Tibial artery (tissue), 4 donors: ENCODE measurements around the gene DLG5.

Experiments
- DNase-seq, 2 donors: peaks; one replicate each; pipeline ENCODE4 v3.0.0-alpha.2; 2019
- H3K27ac ChIP-seq, 2 donors: fragments of 200-600 bp; sonication (generic) in 1 of 2; 1 replicate in 1 of 2; 2 replicates in 1 of 2; pipeline ENCODE4 v1.5.1; 2018 to 2019; ENCODE audit warnings: mild to moderate bottlenecking in 1 of 2
- H3K27me3 ChIP-seq, 2 donors: fragments of 200-600 bp; sonication (generic) in 1 of 2; one replicate each; pipeline versions ENCODE4 v1.5.1 to v1.6.0; 2016 to 2019
- H3K36me3 ChIP-seq, 3 donors: fragments of 200-600 bp; sonication (generic) in 2 of 3; one replicate each; pipeline ENCODE4 v1.5.1; 2016 to 2019; ENCODE audit warnings: mild to moderate bottlenecking in 2 of 3
- H3K4me1 ChIP-seq, 4 donors: fragments of 200-600 bp; sonication (generic) in 2 of 4; 1 replicate in 3 of 4; 2 replicates in 1 of 4; pipeline ENCODE4 v1.5.1; 2016 to 2019
- H3K4me3 ChIP-seq, 2 donors: fragments of 200-600 bp; sonication (generic) in 1 of 2; 1 replicate in 1 of 2; 2 replicates in 1 of 2; pipeline ENCODE4 v1.5.1; 2018 to 2019; ENCODE audit warnings: mild to moderate bottlenecking in 2 of 2
- H3K9me3 ChIP-seq, 3 donors: fragments of 200-600 bp; sonication (generic) in 1 of 3; one replicate each; pipeline ENCODE4 v1.5.1; 2016 to 2019
- CTCF ChIP-seq, 2 experiments: fragments of 200-600 bp in 1 of 2; fragments of 450-650 bp in 1 of 2; IDR thresholded peaks; one replicate each; pipeline ENCODE4 v1.5.1; 2017 to 2019; ENCODE audit warnings: antibody characterized with exemption in 2 of 2, mild to moderate bottlenecking in 1 of 2, moderate library complexity in 1 of 2
- intact Hi-C: fragments of 100-400 bp; cut with DNase I; formaldehyde crosslinking; loops from one replicate; pipeline ENCODE4 v1.15.0; 2023; ENCODE audit warnings: low total_unique reads

Gene DLG5

GRCh38 chr10:77872151-77872946, 54.2 kb downstream of the DLG5 start:
- Histone ChIP-seq H3K4me3 (no peak overlapping the region), H3K9me3 (no peaks in the 10 kb centered on the region), H3K27me3 (no peaks in the 10 kb centered on the region), H3K4me1 (peaks cover 0 to 65% (median 15%) of the 10 kb centered on the region in 4 donors), H3K27ac (no peak overlapping the region), H3K36me3 (peaks cover 4 to 20% (median 7%) of the 10 kb centered on the region in 3 donors)
- no peak for TF ChIP-seq CTCF (IDR thresholded peaks at IDR 0.05)
- no peak for DNase-seq
- intact Hi-C loops, result no loop called here

- peaks cover 21 to 29% (median 26%) of the 10 kb centered on the region in 3 donors for H3K36me3 ChIP-seq
- no peak overlapping the region for H3K27ac ChIP-seq
- H3K4me3 ChIP-seq, result no peak overlapping the region
- TF ChIP-seq CTCF (IDR thresholded peaks at IDR 0.05), result no peak
- peaks cover 0 to 78% (median 15%) of the 10 kb centered on the region in 4 donors for H3K4me1 ChIP-seq
- intact Hi-C loops, result no loop called here
- H3K9me3 ChIP-seq, result no peaks in the 10 kb centered on the region
- H3K27me3 ChIP-seq, result no peaks in the 10 kb centered on the region
- DNase-seq, result no peak
Observed at GRCh38 chr10:77869626-77870420, 56.7 kb downstream of the DLG5 start.

GRCh38 chr10:77868523-77868922, 58.0 kb downstream of the DLG5 start:
- peaks cover 0 to 76% (median 10%) of the 10 kb centered on the region in 4 donors for H3K4me1 ChIP-seq
- peaks cover 21 to 29% (median 26%) of the 10 kb centered on the region in 3 donors for H3K36me3 ChIP-seq
- no peak for DNase-seq
- no peaks in the 10 kb centered on the region for H3K27me3 ChIP-seq
- no peak overlapping the region for H3K27ac ChIP-seq
- intact Hi-C loops, result no loop called here
- TF ChIP-seq CTCF (IDR thresholded peaks at IDR 0.05), result no peak
- H3K9me3 ChIP-seq, result no peaks in the 10 kb centered on the region
- H3K4me3 ChIP-seq, result no peak overlapping the region

- Histone ChIP-seq H3K4me3 (no peak overlapping the region), H3K36me3 (peaks cover 21 to 29% (median 26%) of the 10 kb centered on the region in 3 donors), H3K9me3 (no peaks in the 10 kb centered on the region), H3K27ac (no peak overlapping the region), H3K4me1 (peaks cover 0 to 66% (median 3%) of the 10 kb centered on the region in 4 donors), H3K27me3 (no peaks in the 10 kb centered on the region)
- DNase-seq, result no peak
- intact Hi-C loops, result no loop called here
- no peak for TF ChIP-seq CTCF (IDR thresholded peaks at IDR 0.05)
Observed at GRCh38 chr10:77867124-77867719, 59.3 kb downstream of the DLG5 start.

GRCh38 chr10:77866598-77866997, 60.0 kb downstream of the DLG5 start:
- TF ChIP-seq CTCF (IDR thresholded peaks at IDR 0.05), result no peak
- Histone ChIP-seq H3K36me3 (peaks cover 21 to 29% (median 26%) of the 10 kb centered on the region in 3 donors), H3K4me3 (no peak overlapping the region), H3K27ac (no peak overlapping the region), H3K9me3 (no peaks in the 10 kb centered on the region), H3K4me1 (peaks cover 0 to 60% (median 0%) of the 10 kb centered on the region in 4 donors), H3K27me3 (no peaks in the 10 kb centered on the region)
- no peak for DNase-seq
- intact Hi-C loops, result no loop called here
